Measurements from ENCODE around the gene UNKL. TPM values are rescaled to one million over a fixed set of nuclear protein-coding genes. Genes with fewer than 3 reads are reported as not detected.

Gene UNKL
- total RNA-seq, 1 experiment from 2014 or later = 32.0 TPM

DNA sequence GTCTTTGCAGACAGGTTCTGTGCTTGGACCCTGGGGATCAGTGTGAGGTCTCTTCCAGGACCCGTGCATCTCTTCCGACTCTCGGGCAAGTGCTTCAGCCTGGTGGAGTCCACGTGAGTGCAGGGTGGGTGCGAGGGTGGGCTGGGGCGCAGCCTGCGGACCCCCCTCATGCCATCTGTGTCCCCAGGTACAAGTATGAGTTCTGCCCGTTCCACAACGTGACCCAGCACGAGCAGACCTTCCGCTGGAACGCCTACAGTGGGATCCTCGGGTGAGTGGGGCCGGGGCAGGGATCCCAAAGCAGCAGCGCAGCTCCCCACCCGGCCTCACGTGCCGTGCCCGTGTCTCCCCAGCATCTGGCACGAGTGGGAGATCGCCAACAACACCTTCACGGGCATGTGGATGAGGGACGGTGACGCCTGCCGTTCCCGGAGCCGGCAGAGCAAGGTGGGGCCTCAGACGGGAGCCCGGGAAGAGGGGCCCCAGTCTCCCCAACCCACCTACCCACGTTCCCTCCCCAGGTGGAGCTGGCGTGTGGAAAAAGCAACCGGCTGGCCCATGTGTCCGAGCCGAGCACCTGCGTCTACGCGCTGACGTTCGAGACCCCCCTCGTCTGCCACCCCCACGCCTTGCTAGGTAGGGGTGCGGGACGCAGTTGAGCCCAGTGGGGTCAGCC is 52.7 kb downstream of the UNKL start:
- Histone ChIP-seq H3K14ac (ENCODE audit: insufficient read depth, low read length) (no peak overlapping the region), H2BK15ac (ENCODE audit: low read depth, low read length) (no peak overlapping the region), H2BK20ac (ENCODE audit: low read depth, low read length, poor library complexity, severe bottlenecking) (no peak overlapping the region), H3K9ac (ENCODE audit: extremely low read depth, insufficient read length, low read length) (no peak overlapping the region), H2AFZ (ENCODE audit: low read length) (no peak overlapping the region), H3K79me1 (ENCODE audit: insufficient read depth, low read depth, low read length, poor library complexity, severe bottlenecking) (no peaks in the 10 kb centered on the region), H3K4ac (ENCODE audit: low read depth, low read length) (no peak overlapping the region), H3T11ph (ENCODE audit: low read length) (no peak overlapping the region), H3K4me2 (ENCODE audit: insufficient read depth, insufficient read length, low read length) (no peak overlapping the region), H3K9me3 (ENCODE audit: control insufficient read depth, low read depth, low read length) (no peaks in the 10 kb centered on the region), H4K8ac (replicated peaks; ENCODE audit: insufficient read length, low read depth, low read length) (no peak overlapping the region), H3K23ac (ENCODE audit: insufficient read length, low read depth, low read length) (no peak overlapping the region), H2AK5ac (ENCODE audit: insufficient read length, low read length) (no peak overlapping the region), H3K27me3 (ENCODE audit: insufficient read depth, low read length) (no peaks in the 10 kb centered on the region), H3K23me2 (ENCODE audit: insufficient read length, low read depth, low read length, poor library complexity, severe bottlenecking) (no peaks in the 10 kb centered on the region), H4K20me1 (ENCODE audit: control insufficient read depth, insufficient read depth, insufficient read length) (no peaks in the 10 kb centered on the region), H4K91ac (ENCODE audit: insufficient read length, low read depth, low read length) (no peak overlapping the region), H2BK12ac (ENCODE audit: insufficient read length, low read depth, low read length) (no peak overlapping the region), H3K4me1 (ENCODE audit: insufficient read depth, low read length) (no peaks in the 10 kb centered on the region), H2BK5ac (ENCODE audit: insufficient read length, low read length) (no peak overlapping the region), H2BK120ac (ENCODE audit: low read depth, low read length, poor library complexity, severe bottlenecking) (no peak overlapping the region), H3K79me2 (ENCODE audit: insufficient read depth, low read length) (0 out of 2 replicates have a peak, but pooled peaks cover 2% of the 10 kb centered on the region), H3K18ac (ENCODE audit: insufficient read length, low read depth, low read length) (no peak overlapping the region), H3K27ac (ENCODE audit: insufficient read length, low read depth, low read length) (no peak overlapping the region), H3K56ac (ENCODE audit: insufficient read length, low read depth, low read length) (no peak overlapping the region), H4K5ac (ENCODE audit: insufficient read length, low read depth, low read length) (no peak overlapping the region)
- H3K9me3 Mint-ChIP-seq = no peaks in the 10 kb centered on the region
- DNase-seq = no peak
- H3K27ac Mint-ChIP-seq = no peak overlapping the region
- peaks cover 16 to 46% (median 33%) of the 10 kb centered on the region in 3 experiments; a peak in 6 of 7 replicates for H3K36me3 Mint-ChIP-seq (ENCODE audit: insufficient read depth in 1 of 3, low read depth in 3 of 3)
- no CpG with 5 or more reads among the region's 43 CpGs for WGBS (ENCODE audit: extremely low coverage, insufficient read length, low lambda C conversion rate)
- TF ChIP-seq, protein P1, sequence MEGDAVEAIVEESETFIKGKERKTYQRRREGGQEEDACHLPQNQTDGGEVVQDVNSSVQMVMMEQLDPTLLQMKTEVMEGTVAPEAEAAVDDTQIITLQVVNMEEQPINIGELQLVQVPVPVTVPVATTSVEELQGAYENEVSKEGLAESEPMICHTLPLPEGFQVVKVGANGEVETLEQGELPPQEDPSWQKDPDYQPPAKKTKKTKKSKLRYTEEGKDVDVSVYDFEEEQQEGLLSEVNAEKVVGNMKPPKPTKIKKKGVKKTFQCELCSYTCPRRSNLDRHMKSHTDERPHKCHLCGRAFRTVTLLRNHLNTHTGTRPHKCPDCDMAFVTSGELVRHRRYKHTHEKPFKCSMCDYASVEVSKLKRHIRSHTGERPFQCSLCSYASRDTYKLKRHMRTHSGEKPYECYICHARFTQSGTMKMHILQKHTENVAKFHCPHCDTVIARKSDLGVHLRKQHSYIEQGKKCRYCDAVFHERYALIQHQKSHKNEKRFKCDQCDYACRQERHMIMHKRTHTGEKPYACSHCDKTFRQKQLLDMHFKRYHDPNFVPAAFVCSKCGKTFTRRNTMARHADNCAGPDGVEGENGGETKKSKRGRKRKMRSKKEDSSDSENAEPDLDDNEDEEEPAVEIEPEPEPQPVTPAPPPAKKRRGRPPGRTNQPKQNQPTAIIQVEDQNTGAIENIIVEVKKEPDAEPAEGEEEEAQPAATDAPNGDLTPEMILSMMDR (conservative IDR thresholded peaks at IDR 0.05) = no peak
- H3K27me3 Mint-ChIP-seq (ENCODE audit: low read depth) = no peaks in the 10 kb centered on the region
- H3K4me1 Mint-ChIP-seq = no peaks in the 10 kb centered on the region
- H3K4me3 Mint-ChIP-seq = no peak overlapping the region
